HuH-7 (cell line): ENCODE results near the gene AIMP1.
A peak's percentile ranks its signal among the peaks of the same experiment; 100 is the strongest.

Experiments
- DNase-seq: peaks from one replicate; pipeline ENCODE4 v3.0.0; 2011; ENCODE audit warnings: low spot score

AIMP1 gene

DNA sequence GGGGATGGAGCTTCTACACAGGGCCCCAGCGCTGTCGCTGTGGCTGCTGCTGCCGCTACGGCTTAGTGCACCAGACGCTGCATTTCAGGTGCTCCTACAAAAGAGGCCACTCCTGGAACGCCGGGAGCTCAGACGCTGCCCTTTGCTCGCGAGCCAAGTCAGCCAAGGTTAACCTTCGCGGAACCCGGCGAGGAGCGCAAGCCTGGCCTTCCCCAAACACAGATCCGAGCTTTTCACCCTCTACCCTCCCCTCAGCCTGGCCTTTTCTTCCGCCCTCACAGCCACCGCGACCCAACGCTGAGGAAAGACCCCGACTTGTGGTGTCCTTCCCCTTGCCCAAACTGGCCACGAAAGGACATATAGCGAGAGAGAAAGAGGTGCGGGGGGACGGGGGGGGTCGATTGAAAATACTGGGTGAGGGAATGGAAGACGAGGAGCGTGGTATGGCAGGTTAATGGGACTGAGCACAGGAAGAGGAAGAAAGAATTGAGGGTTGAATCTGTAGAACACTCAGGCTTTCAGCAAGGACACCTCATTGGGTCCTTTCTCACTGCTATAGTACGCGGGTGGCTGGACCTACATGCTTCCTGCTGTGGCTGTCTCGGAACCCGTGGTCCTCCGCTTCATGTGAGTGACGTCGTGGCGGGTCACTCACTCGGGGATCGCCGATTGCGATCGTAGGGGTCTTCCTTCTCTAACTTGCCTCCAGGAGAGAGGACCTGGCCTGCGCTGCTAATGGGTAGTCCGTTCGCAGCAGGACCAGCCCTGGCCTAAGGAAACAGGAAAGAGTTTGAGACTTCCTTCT is at the start of gene AIMP1, which contains the start of gene TBCK:
AIMP1 (plus strand) TSS at position 583 of the 805 bp plus-strand sequence. CDS start 8,460 bp downstream, outside the sequence.
TBCK (minus strand) TSS at position 242 of the 805 bp plus-strand sequence. CDS start 7,249 bp downstream, outside the sequence.
- DNase-seq: peak; percentile 66

- DNase-seq: no peak
Observed at GRCh38 chr4:106268786-106269185, 47.6 kb upstream of the AIMP1 start.

DNA sequence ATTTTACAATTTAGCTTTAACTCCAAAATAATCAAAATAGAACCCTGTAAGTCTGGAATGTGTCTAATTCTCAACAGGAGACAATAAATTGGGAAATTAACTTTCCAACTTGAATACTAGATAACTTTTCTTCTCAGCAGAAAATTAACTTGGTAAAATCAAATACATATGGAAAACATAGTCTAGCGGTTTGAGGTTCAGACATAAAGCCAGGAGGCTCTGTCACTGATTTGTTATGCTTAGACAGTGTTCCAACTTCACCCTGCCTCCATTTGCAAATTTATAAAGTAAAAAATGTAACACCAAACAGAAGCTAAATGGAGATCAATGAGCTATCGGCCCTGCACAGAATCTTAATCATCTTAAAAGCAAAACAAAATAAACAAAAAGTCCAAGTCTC is 46.6 kb upstream of the AIMP1 start:
- DNase-seq: no peak

- no peak for DNase-seq
Observed at GRCh38 chr4:106270736-106271135, 45.6 kb upstream of the AIMP1 start.

GRCh38 chr4:106273831-106274230 is 42.5 kb upstream of the AIMP1 start:
- no peak for DNase-seq

- DNase-seq: no peak
Observed at GRCh38 chr4:106277140-106277675, 39.1 kb upstream of the AIMP1 start.

DNA sequence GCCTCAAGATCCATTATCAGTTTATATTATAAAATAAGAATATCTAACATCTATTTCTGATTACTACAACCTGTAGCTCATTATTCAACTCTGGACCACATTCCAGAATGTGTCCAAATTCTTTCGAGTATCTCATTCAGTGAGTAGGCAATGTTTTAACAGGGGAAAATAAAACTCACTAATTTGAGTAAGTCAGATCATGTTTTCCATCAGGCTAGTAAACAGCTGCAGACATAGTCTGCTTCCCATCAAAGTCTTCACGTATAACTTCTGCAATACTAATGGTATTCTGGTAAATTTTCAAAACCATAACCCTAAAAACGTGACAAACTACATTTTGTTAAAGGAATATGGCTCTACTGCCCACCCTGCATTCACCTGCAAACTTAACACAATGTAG is 32.1 kb upstream of the AIMP1 start:
- no peak for DNase-seq

DNA sequence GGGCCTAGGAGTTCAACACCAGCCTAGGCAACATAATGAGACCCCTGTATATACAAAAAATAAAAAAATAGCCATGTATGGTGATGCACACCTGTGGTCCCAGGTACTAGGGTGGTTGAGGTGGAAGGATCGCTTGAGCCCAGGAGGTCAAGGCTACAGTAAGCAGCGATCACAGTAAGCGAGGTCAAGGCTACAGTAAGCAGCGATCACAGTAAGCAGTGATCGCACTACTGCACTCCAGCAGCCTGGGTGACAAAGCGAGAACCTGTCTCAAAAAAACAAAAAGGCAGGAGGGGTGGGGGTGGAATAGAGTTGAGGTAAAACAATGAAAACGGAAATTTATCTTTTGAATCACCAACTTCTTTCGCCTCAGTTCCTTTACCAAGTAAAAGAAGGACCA is 29.7 kb upstream of the AIMP1 start:
- DNase-seq: no peak

- peak; percentile 42 for DNase-seq
Observed at GRCh38 chr4:106287353-106287969, 28.9 kb upstream of the AIMP1 start.

- no peak for DNase-seq
Observed at GRCh38 chr4:106289737-106290136, 26.6 kb upstream of the AIMP1 start.

- no peak for DNase-seq
Observed at GRCh38 chr4:106291678-106292077, 24.7 kb upstream of the AIMP1 start.

DNA sequence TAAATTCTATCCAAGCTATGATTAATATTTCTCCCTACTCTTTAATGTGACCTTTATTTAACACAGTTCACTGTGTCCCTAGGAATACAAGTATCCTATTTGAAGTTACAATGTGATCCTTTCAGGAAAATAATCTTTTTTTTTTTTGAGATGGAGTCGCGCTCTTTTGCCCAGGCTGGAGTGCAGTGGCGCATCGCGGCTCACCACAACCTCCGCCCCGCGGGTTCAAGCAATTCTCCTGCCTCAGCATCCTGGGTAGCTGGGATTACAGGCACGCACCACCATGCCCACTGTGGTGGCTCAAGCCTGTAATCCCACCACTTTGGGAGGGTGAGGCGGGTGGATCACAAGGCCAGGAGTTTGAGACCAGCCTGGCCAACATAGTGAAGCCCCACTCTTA is 22.3 kb upstream of the AIMP1 start:
- no peak for DNase-seq

DNA sequence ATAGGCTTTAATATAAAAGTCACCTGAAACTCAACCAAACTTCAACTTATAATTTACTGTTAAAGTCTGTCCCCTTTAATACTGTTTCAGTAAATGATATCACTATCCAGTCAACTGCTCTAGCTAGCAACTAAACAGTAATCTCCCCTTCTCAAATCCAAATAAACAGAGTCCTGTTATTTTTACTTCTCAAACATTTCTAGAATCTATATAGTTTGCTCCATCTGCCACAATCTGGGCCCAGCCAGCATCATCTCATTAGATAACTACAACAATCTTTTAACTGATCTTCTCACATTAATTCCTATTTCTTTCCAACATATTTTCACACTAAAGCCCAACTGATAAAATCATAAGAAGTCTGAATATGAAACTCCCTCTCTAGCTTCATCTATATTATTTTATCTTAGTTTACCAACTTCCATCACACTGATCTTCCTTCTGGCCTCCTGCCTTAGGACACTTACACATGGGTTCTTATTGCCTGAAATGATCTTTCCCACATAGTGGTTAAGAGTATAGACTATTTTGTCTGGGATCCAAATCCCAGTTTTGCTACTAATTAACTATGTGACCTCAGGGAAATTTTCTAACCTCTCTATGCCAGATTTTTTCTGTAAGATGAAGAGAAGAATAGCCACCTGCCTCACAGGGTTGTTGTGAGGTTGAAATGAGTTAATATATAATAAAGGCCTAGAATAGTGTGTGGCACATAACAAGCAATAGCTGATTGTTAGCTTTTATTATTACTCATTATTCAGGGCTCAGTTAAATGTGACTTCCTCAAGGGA is 18.9 kb upstream of the AIMP1 start:
- no peak for DNase-seq

DNA sequence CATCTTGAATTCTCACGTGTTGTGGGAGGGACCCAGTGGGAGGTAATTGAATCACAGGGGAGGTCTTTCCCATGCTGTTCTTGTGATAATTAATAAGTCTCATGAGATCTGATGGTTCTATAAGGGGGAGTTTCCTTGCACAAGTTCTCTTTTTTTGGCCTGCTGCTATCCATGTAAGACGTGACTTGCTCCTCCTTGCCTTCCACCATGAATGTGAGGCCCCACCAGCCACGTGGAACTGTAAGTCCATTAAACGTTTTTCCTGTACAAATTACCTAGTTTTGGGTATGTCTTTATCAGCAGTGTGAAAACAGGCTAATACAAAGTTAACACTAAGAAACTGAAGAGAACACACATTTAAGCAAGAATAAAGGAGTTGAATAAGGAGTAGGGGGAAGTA is 16.4 kb upstream of the AIMP1 start:
- no peak for DNase-seq

GRCh38 chr4:106301393-106302061 is 14.8 kb upstream of the AIMP1 start:
- no peak for DNase-seq

DNA sequence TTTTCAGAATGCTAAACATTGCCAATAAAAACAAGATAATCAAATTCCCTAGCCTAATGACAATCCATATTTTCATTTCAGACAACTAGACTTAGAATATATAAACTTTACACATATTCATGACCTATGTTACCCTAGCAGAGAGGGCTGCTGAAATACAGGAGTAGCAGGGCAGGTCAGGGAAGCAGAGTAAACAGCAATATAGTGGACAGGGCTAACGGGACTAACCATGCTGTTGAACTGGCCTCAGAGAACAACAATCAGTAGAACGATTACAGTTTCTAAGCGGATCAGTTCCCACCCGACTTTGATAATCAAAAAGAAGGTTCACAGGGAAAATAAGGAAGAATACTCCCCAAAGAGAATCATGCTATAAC is 14.3 kb upstream of the AIMP1 start:
- DNase-seq: no peak

DNA sequence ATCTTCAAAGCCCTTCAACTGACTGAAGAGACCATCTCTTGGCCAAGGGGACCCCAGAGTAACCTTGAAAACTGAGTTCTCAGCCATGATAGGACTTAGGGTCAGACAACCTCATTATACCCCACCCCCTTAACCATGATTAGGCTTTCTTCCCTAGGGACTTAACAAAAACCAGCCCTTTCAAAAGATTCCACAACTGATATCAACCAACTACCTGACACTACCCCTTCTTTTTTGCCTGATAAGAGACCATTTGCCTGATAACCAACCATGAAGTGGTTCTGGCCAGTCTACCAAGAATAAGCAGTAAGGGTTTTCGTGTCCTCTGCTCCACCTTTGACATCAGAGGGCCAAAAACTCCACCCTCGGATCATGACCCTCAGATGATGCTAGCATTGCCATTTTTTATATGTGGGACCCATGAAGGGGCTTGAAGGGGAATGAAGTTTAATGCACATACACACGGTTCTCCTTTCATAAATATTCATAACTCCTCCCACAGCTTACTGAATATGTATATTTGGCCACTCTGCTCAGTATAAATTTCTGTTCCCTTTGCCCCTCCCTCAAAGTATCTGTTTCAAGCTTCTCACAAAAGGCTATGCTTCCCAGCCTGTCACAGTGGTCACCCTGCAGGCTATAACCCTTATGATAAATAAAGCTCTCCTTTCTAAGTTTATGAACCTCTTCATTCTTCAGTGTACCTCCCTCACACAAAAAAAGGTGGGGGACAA is 12.6 kb upstream of the AIMP1 start:
- no peak for DNase-seq

- no peak for DNase-seq
Observed at GRCh38 chr4:106304632-106305031, 11.7 kb upstream of the AIMP1 start.

GRCh38 chr4:106305435-106306055 is 10.8 kb upstream of the AIMP1 start:
- no peak for DNase-seq

GRCh38 chr4:106306561-106306960 is 9.8 kb upstream of the AIMP1 start:
- no peak for DNase-seq

DNA sequence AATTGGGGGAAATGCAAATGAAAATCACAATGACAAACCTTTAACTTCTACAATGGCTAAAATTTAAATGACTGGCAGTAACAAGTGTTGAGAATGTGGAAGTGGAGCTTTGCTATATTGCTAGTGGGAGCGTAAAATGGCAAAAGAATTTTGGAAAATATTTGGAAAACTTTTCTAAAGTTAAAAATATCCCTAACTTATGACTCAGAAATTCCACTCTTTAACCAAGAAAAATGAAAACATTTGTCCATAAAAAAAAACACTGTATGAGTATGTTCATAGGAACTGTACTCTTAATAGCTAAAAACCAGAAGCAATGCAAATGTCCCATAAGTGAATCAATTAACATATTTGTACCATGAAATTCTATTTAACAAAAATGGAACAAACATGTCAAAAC is 4.0 kb upstream of the AIMP1 start:
- no peak for DNase-seq
